AG04449 (cell line): ENCODE data around the gene MARK2.

ENCODE experiments used
- CTCF ChIA-PET: fragments of 350-600 bp; formaldehyde crosslinking; extraction: SDS; loops from one replicate; lab custom pipeline; 2021; ENCODE audit warnings: antibody characterized with exemption; lab: Yijun Ruan, JAX
- POLR2A ChIA-PET: fragments of 400-600, 350-600 bp; formaldehyde crosslinking; extraction: SDS; loops from one replicate; lab custom pipeline; 2020; ENCODE audit warnings: antibody characterized with exemption, inconsistent platforms; lab: Yijun Ruan, JAX
- DNase-seq: peaks from one replicate; pipeline ENCODE4 v3.0.0-alpha.2; 2010; ENCODE audit warnings: low read depth, low spot score
- H3K4me3 ChIP-seq: 2 replicates; pipeline ENCODE4 v1.5.1; 2011; ENCODE audit warnings: low read depth, mild to moderate bottlenecking, control low read depth, low read length
- CTCF ChIP-seq: IDR thresholded peaks from one replicate; pipeline ENCODE4 v1.5.1; 2011; ENCODE audit warnings: mild to moderate bottlenecking, moderate library complexity, low read length, control low read depth, inconsistent platforms; ENCODE audit not compliant: insufficient read depth; ENCODE audit errors: missing control alignments

MARK2 gene

GRCh38 chr11:63944987-63945386, 106.1 kb downstream of the MARK2 start:
- POLR2A ChIA-PET: no interaction called here
- DNase-seq: no peak
- no peak overlapping the region for H3K4me3 ChIP-seq
- CTCF ChIA-PET: interaction anchor here (0.8 to 12.8 kb wide), 29 partner anchors 10 to 272 kb away, joined by 3 to 639 read pairs (median 5); partner anchors contain the start of genes MARK2 and ZFTA
- TF ChIP-seq CTCF: no peak

GRCh38 chr11:63945477-63946163, 106.7 kb downstream of the MARK2 start:
- peak; percentile 70 for TF ChIP-seq CTCF
- POLR2A ChIA-PET: interaction anchor here (1.1 kb wide), 1 partner anchor 177 kb away, joined by 3 read pairs; no protein-coding TSS in a partner anchor
- peak; percentile 24 for DNase-seq
- H3K4me3 ChIP-seq: no peak overlapping the region
- CTCF ChIA-PET: interaction anchor here (0.7 to 12.8 kb wide), 45 partner anchors 9 to 272 kb away, joined by 3 to 639 read pairs (median 5); partner anchors contain the start of genes MARK2, RCOR2 and ZFTA

- DNase-seq: no peak
- TF ChIP-seq CTCF: no peak
- ChIA-PET POLR2A (no interaction called here), CTCF (interaction anchor here (0.8 to 12.8 kb wide), 4 partner anchors 9 to 200 kb away, joined by 3 to 639 read pairs (median 9); partner anchors contain the start of gene MARK2)
- H3K4me3 ChIP-seq: no peak overlapping the region
These were observed 113.0 kb downstream of the MARK2 start for GRCh38 chr11:63951779-63952536.

- TF ChIP-seq CTCF: no peak
- no peak for DNase-seq
- POLR2A ChIA-PET: no interaction called here
- CTCF ChIA-PET: interaction anchor here (0.8 to 12.8 kb wide), 3 partner anchors 9 to 200 kb away, joined by 3 to 639 read pairs (median 13); partner anchors contain the start of gene MARK2
- H3K4me3 ChIP-seq: no peak overlapping the region
These were observed 113.7 kb downstream of the MARK2 start for GRCh38 chr11:63952570-63952969.

GRCh38 chr11:63958008-63958407, 119.1 kb downstream of the MARK2 start:
- POLR2A ChIA-PET: no interaction called here
- TF ChIP-seq CTCF: no peak
- no peak for DNase-seq
- no peak overlapping the region for H3K4me3 ChIP-seq
- CTCF ChIA-PET: interaction anchor here (0.8 to 2.2 kb wide), 4 partner anchors 9 to 121 kb away, joined by 3 to 15 read pairs (median 9); partner anchors contain the start of gene MARK2
